HG03521 (cell line): ENCODE measurements around the gene BLOC1S6.

Source experiments
- ATAC-seq: cut with Tn5 transposase; IDR thresholded peaks from one replicate; pipeline ENCODE4 v1.9.1; 2021; ENCODE audit warnings: mild to moderate bottlenecking, moderate library complexity; ENCODE audit not compliant: unreplicated experiment

BLOC1S6 gene

GRCh38 chr15:45587863-45588170, 638 bp downstream of the BLOC1S6 start:
- no peak for ATAC-seq

- no peak for ATAC-seq
Measured at GRCh38 chr15:45588219-45588875, 1.2 kb downstream of the BLOC1S6 start.

- ATAC-seq: no peak
Measured at GRCh38 chr15:45589256-45589655, 2.1 kb downstream of the BLOC1S6 start.

GRCh38 chr15:45594319-45594718, 7.1 kb downstream of the BLOC1S6 start:
- no peak for ATAC-seq

GRCh38 chr15:45594835-45595530, 7.8 kb downstream of the BLOC1S6 start:
- no peak for ATAC-seq

DNA sequence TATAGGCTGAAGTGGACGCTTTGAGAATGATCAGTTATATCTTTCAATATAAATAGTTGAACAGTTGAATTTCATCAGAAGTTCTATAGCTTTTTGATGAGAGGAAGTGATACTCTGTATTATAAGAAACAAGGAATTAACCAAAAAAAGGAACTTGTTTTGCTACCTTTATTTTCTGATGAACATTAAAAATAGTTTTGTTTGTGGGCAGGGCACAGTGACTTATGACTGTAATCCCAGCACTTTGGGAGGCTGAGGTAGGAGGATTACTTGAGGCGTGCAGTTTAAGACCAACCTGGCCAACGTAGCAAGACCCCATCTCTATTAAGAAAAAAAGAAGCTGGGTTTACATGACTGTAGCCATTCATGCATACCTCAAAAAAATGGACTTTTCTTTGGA, 16.7 kb downstream of the BLOC1S6 start:
- ATAC-seq: no peak

GRCh38 chr15:45604326-45604725, 17.1 kb downstream of the BLOC1S6 start:
- ATAC-seq: no peak

DNA sequence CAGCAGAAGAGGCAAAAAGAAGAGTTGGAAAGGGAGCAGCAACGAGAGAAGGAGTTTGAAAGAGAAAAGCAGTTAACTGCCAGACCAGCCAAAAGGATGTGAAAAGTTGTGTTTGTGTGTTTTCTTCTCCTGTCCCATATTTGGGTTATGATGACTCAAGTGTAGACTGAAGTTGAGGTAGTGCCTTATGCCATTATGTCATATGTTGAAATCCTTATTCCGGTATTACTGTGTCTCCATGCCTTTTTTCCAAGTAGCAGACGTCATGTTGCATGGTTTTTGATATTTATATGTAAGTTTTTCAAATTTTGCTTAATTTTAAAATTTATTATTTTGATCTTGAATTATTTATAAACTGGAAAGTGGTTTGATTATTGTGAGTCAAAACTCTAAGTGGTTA, 19.2 kb downstream of the BLOC1S6 start:
- ATAC-seq: no peak

DNA sequence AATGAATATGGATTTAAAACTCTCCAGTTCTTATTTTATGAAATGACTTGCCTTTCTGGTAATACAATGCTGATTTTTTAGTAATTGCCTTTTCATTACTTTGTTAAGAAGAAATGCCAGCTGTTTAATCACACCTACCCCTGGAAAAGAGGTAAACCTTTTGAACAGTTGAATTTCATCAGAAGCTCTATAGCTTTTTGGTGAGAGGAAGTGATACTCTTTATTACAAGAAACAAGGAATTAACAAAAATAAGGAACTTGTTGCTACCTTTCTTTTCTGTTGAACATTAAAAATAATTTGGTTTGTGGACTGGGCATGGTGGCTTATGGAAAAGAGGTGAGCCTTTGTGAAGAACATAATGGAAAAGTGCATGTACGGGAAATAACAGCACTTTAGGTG, 19.7 kb downstream of the BLOC1S6 start:
- no peak for ATAC-seq

DNA sequence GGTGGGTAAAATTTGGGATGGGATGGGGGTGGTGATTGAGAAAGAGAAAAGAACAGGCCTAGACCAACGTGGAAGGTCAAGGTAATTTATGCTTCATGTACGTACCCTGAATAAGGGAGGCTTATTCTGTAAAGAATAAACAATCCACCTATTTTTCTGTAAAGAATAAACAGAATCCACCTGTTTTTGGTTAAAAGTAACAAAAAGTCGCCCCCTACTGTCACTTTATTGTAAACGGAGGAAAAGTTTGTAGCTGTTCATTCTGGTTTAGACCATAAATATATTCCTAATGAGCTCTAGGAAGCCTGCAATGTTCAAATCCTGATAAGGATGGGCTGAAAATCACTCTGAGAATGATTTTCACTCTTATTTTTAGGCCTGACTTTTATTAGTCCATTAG, 24.1 kb downstream of the BLOC1S6 start:
- ATAC-seq: no peak

DNA sequence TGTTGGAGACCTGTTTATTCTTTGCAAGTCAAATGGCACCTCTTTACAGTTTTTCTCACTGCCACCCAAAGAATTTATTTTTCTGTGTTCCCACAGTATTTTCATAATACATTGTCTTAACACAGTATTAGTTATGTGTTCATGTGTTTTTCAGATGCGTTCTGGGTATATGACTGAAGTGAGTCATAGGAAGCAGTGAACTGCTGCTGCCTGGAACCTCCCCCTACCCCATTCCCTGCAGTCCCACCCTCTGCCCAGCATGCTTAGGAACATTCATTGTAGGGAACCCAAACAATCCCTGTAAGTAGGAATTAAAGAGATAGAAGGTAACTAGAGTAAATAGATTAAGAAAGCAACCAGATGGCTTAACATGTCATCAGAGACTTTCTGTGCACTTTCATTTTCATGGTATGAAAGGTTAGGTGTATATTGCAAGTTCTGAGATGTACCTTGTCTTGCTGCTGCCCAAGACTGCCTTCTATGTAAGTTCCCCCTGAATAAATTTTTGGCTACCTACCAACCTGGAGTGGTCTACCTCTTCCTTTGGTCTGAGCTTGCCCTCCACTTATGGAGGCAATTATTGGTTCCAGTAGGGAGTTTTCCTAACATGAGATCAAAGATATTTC, 25.7 kb downstream of the BLOC1S6 start:
- no peak for ATAC-seq

- no peak for ATAC-seq
Measured at GRCh38 chr15:45616901-45617323, 29.7 kb downstream of the BLOC1S6 start.

GRCh38 chr15:45618813-45619212, 31.6 kb downstream of the BLOC1S6 start:
- ATAC-seq: no peak

GRCh38 chr15:45628136-45628535, 41.0 kb downstream of the BLOC1S6 start:
- ATAC-seq: no peak

- no peak for ATAC-seq
Measured at GRCh38 chr15:45630917-45631691, 43.9 kb downstream of the BLOC1S6 start.

DNA sequence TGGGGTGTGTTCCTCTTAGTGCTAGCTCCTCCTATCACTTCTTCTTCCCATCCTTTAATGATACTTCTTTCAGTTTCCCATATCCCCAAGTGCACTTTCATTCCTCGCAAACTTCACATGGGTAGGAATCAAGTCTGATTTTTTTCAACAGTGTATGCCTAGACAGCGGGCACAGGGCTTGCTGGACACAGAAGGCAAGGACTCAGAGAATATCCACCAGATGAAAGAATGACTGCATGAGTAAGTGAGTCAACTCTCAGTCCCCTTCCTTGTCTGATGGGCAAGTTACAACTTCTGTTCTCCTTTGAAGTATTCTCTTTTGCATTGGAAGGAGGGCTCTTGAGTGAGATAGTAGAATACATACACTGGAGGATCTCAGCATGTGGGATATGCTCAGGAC, 44.6 kb downstream of the BLOC1S6 start:
- no peak for ATAC-seq

DNA sequence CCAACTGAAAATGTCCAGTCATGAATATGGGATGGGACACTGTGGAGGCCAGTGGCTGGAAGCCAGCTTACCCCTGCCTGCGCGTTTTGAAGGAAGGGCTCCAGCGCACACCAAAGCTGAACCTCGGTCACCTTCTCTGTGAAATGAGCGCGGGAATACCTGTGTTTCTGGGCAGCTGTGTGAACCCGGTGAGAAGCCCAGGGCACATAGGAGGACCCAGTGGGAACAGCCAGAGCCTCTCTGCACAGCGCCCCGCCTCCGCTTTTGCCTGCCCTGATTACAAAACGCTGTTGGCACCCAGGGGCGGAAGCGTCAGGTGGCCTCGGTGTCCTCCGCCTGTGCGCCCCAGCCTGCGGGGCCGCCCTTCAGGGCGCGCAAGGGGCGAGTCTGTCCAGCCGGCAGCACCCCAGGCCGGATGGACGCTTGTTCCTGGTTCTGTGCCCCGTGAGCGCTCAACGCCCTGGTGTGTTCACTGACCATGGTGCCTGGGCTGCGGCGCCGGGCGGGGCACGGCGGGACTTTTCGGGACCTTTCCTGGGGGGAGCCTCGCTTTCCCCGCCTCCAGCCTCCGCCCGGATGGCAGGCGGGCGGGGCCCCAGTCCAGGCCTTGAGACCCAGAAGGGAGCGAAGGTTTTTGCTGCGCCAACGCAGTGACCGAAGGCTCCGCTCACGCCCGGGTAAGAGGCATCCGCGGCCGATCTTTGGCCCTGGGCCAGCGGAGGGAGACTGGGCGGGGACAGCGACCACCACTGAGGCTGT, 47.4 kb downstream of the BLOC1S6 start, which contains the start of gene SQOR:
SQOR (plus strand) TSS at position 598 of the 759 bp plus-strand sequence. CDS start 23,895 bp downstream, outside the sequence.
- peak; percentile 68 for ATAC-seq

DNA sequence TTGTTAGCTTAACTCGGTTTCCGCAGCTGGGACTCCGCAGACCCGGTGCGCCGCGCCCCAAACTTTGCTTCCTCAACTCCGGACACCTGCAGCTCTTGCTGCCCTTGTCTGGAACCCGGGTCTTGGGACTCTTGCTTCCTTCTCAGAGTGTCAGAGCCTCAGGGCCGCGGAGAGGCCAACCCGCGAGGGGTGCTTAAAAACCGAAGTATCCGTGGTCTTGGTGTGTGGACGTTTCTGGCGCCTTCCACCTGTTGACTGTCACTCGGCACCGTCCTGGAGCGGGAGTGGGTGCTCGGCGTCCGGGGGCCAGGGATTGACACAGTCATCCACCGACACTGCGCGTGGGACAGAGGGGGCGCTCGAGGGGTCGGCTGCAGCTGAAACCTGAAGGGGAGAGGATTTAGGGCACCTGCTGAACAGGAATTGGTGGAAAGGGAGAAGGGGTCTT, 48.0 kb downstream of the BLOC1S6 start:
- ATAC-seq: peak; percentile 48

- ATAC-seq: no peak
Measured at GRCh38 chr15:45635763-45636292, 48.6 kb downstream of the BLOC1S6 start.

DNA sequence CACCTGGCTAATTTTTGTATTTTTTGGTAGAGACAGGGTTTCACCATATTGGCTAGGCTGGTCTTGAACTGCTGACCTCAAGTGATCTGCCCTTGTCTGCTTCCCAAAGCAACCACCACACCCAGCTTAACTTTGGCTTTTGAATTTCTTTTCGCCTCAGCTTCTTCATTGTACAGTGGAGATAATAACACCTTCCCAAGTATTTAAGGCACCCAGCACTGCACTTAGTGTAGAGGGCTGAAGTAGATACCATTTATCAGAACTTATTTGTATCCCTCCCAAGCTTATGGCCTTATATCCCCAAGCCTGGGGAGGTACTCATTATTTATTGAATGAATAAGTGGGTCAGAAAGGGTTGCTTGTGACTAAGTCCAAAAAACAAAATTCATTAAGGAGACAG, 50.0 kb downstream of the BLOC1S6 start:
- no peak for ATAC-seq
